Vagina (tissue), 2 donors: Measurements from ENCODE around the gene SNPH. TPM values are rescaled to one million over a fixed set of nuclear protein-coding genes. Genes with fewer than 3 reads are reported as not detected.
"Not testable (repeated sequence)": the region's sequence is repeated elsewhere in the genome, so short reads cannot be mapped to it uniquely, and the experiment has no call there.

Source experiments
- DNase-seq, 2 donors: peaks; one replicate each; pipeline ENCODE4 v3.0.0-alpha.2; 2017; ENCODE audit errors: extremely low spot score in 2 of 2
- H3K27ac ChIP-seq: fragments of 200-600 bp; sonication (generic); one replicate; pipeline ENCODE4 v1.5.1; 2019
- H3K27me3 ChIP-seq: fragments of 200-600 bp; sonication (generic); one replicate; pipeline ENCODE4 v1.5.1; 2019
- H3K36me3 ChIP-seq, 2 donors: fragments of 200-600 bp; sonication (generic); one replicate each; pipeline ENCODE4 v1.5.1; 2017 to 2019
- H3K4me1 ChIP-seq: fragments of 200-600 bp; sonication (generic); one replicate; pipeline ENCODE4 v1.5.1; 2019
- H3K4me3 ChIP-seq, 2 donors: fragments of 200-600 bp; sonication (generic); 1 replicate in 1 of 2; 2 replicates in 1 of 2; pipeline ENCODE4 v1.5.1; 2016 to 2019
- H3K9me3 ChIP-seq: fragments of 200-600 bp; sonication (generic); one replicate; pipeline ENCODE4 v1.5.1; 2019
- POLR2A ChIP-seq, 2 donors: fragments of 450-650 bp; IDR thresholded peaks; one replicate each; pipeline ENCODE4 v1.6.1; 2017; ENCODE audit warnings: antibody characterized with exemption in 2 of 2, mild to moderate bottlenecking in 2 of 2, moderate library complexity in 2 of 2
- POLR2AphosphoS5 ChIP-seq, 2 donors: sonication (generic); formaldehyde crosslinking; IDR thresholded peaks; one replicate each; pipeline ENCODE4 v1.9.0; 2017; ENCODE audit warnings: antibody characterized with exemption in 2 of 2, mild to moderate bottlenecking in 2 of 2, low read depth in 1 of 2; ENCODE audit not compliant: insufficient read depth in 1 of 2
- intact Hi-C: fragments of 100-400 bp; cut with DNase I; formaldehyde crosslinking; loops from one replicate; pipeline ENCODE4 v1.15.1; 2023
- total RNA-seq: library from RNA; depleted of rRNA; stranded (reverse); fragments of >200 nt; gene quantifications from one replicate; pipeline ENCODE4 v1.2.3, GENCODE V29; 2016
- TF ChIP-seq, protein P1 (sequence below), 3 experiments: fragments of 450-650 bp in 2 of 3; fragments of 200-600 bp in 1 of 3; sonication (generic) in 1 of 3; IDR thresholded peaks; one replicate each; pipeline ENCODE4 v1.5.1; 2017 to 2019; ENCODE audit warnings: antibody characterized with exemption in 3 of 3, mild to moderate bottlenecking in 2 of 3, moderate library complexity in 2 of 3

SNPH gene
- total RNA-seq, 1 donor from 2014 or later: 6.4 TPM

DNA sequence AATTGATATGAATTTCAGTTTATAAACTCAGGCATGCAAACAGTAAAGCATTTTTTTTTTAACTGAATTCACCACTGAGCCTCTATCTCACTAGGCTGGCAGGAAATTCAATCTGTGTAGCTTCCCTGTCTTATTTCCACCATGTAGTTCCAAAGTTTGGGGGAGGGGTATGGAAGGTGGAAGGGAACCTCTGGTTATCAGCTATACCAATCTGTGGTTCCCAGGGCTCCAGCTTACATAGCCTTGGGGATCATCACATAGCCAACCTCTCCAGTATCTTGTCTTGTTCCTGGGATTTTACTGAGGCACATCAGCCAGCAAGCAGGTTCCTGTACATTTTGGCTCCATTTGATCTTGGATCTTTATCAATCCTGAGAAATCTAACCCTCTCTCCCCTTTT, 24.6 kb upstream of the SNPH start:
- no peak for TF ChIP-seq POLR2AphosphoS5 (IDR thresholded peaks at IDR 0.05; ENCODE audit: insufficient read depth in 1 of 2, low read depth in 1 of 2)
- TF ChIP-seq, protein P1, sequence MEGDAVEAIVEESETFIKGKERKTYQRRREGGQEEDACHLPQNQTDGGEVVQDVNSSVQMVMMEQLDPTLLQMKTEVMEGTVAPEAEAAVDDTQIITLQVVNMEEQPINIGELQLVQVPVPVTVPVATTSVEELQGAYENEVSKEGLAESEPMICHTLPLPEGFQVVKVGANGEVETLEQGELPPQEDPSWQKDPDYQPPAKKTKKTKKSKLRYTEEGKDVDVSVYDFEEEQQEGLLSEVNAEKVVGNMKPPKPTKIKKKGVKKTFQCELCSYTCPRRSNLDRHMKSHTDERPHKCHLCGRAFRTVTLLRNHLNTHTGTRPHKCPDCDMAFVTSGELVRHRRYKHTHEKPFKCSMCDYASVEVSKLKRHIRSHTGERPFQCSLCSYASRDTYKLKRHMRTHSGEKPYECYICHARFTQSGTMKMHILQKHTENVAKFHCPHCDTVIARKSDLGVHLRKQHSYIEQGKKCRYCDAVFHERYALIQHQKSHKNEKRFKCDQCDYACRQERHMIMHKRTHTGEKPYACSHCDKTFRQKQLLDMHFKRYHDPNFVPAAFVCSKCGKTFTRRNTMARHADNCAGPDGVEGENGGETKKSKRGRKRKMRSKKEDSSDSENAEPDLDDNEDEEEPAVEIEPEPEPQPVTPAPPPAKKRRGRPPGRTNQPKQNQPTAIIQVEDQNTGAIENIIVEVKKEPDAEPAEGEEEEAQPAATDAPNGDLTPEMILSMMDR (IDR thresholded peaks at IDR 0.05): no peak
- no peak for TF ChIP-seq POLR2A (IDR thresholded peaks at IDR 0.05)
- Histone ChIP-seq H3K9me3 (no peaks in the 10 kb centered on the region), H3K36me3 (no peaks in the 10 kb centered on the region), H3K27ac (no peak overlapping the region), H3K4me3 (no peak overlapping the region), H3K4me1 (no peaks in the 10 kb centered on the region), H3K27me3 (no peaks in the 10 kb centered on the region)
- no peak for DNase-seq
- intact Hi-C loops: no loop called here

DNA sequence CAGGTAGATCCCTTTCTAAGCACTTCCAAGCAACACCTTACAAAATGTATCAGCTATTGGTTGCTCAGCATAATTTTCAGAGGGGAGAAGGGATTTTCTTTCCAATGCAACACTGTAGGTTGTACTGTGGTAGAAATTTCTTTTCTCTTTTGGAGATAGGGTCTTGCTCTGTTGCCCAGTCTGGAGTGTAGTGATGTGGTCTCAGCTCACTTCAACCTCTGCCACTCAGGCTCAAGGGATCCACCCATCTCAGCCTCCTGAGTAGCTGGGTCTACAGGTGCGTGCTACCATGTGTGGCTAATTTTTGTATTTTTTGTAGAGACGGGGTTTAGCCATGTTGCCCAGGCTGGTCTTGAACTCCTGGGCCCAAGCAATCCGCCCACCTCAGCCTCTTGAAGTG, 24.0 kb upstream of the SNPH start:
- Histone ChIP-seq H3K36me3 (no peaks in the 10 kb centered on the region), H3K9me3 (no peaks in the 10 kb centered on the region), H3K4me3 (no peak overlapping the region), H3K27me3 (no peaks in the 10 kb centered on the region), H3K4me1 (no peaks in the 10 kb centered on the region), H3K27ac (no peak overlapping the region)
- TF ChIP-seq POLR2AphosphoS5 (IDR thresholded peaks at IDR 0.05; ENCODE audit: insufficient read depth in 1 of 2, low read depth in 1 of 2): no peak
- TF ChIP-seq, protein P1 (IDR thresholded peaks at IDR 0.05): no peak
- no peak for TF ChIP-seq POLR2A (IDR thresholded peaks at IDR 0.05)
- intact Hi-C loops: no loop called here
- no peak for DNase-seq

DNA sequence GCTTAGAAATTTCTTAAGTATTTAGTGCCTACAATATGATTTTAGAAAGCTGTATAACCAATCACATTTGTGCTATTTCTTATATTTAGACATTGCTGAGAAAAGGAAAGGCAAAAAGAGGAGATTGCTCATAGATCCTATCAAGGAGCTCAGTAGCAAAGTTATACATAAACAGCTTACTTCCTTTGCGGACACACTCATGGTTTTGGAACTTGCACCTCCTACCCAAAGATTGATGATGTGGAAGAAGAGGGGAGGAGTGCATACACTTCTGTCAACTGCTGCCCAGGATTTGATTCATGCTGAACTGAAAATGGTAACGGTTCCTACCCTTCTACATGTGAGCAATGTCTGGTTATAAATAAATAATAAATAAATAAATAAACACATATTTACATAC, 23.6 kb upstream of the SNPH start:
- Histone ChIP-seq H3K36me3 (no peaks in the 10 kb centered on the region), H3K27ac (no peak overlapping the region), H3K4me1 (no peaks in the 10 kb centered on the region), H3K4me3 (no peak overlapping the region), H3K9me3 (no peaks in the 10 kb centered on the region), H3K27me3 (no peaks in the 10 kb centered on the region)
- no peak for DNase-seq
- intact Hi-C loops: no loop called here
- TF ChIP-seq POLR2A (IDR thresholded peaks at IDR 0.05) (no peak), POLR2AphosphoS5 (IDR thresholded peaks at IDR 0.05; ENCODE audit: insufficient read depth in 1 of 2, low read depth in 1 of 2) (no peak)
- TF ChIP-seq, protein P1 (IDR thresholded peaks at IDR 0.05): no peak

DNA sequence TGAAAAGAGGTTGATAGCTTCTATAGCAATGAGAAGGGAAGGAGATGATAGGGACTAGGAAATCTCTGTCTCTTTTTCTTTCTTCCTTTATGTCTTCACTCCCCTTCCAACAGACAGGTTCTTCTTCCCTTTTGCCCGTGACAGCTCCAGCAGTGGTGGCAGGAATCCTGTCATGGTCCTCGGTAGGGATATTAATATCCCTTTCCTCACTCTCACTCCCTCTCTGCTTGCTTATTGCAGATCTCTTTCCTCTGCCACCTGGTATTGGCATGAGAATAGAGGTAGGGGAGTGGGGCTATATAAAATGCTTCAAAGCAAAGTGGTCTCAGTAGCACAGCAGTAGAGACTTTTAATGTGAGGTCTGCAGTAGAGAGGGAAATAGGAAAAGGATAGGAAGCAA, 20.5 kb upstream of the SNPH start:
- H3K36me3 ChIP-seq: no peaks in the 10 kb centered on the region
- H3K27me3 ChIP-seq: no peaks in the 10 kb centered on the region
- H3K9me3 ChIP-seq: no peaks in the 10 kb centered on the region
- H3K27ac ChIP-seq: no peak overlapping the region
- intact Hi-C loops: no loop called here
- DNase-seq: no peak
- TF ChIP-seq, protein P1 (IDR thresholded peaks at IDR 0.05): no peak
- TF ChIP-seq POLR2A (IDR thresholded peaks at IDR 0.05): no peak
- no peak overlapping the region for H3K4me3 ChIP-seq
- H3K4me1 ChIP-seq: no peaks in the 10 kb centered on the region

DNA sequence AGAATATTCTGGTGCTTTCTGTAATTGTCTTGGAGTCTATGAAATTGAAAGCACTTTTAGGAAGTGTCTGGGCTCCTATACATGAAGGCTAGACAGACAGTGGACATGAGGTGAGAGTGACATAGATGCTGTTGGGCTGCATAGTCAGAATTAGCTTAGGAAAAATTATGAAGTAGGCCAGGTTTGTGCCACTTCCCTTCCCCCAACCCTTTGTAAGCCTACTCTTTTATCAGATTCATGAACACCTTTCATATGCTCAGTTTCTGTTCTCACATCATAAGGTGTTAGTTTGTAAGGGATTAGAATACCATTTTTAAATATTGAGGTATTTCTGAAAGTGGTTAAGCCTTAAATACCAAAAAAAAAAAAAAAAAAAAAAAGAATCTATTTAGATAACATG, 18.4 kb upstream of the SNPH start:
- Histone ChIP-seq H3K9me3 (no peaks in the 10 kb centered on the region), H3K27ac (no peak overlapping the region), H3K4me3 (no peak overlapping the region), H3K4me1 (no peaks in the 10 kb centered on the region), H3K27me3 (no peaks in the 10 kb centered on the region), H3K36me3 (no peaks in the 10 kb centered on the region)
- TF ChIP-seq, protein P1 (IDR thresholded peaks at IDR 0.05): no peak
- TF ChIP-seq POLR2AphosphoS5 (IDR thresholded peaks at IDR 0.05; ENCODE audit: insufficient read depth in 1 of 2, low read depth in 1 of 2): no peak
- TF ChIP-seq POLR2A (IDR thresholded peaks at IDR 0.05): no peak
- no peak for DNase-seq
- intact Hi-C loops: no loop called here

DNA sequence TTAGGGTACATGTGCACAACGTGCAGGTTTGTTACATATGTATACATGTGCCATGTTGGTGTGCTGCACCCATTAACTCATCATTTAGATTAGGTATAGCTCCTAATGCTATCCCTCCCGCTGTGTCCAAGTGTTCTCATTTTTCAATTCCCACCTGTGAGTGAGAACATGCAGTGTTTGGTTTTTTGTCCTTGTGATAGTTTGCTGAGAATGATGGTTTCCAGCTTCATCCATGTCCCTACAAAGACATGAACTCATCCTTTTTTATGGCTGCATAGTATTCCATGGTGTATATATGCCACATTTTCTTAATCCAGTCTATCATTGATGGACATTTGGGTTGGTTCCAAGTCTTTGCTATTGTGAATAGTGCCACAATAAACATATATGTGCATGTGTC, 15.8 kb upstream of the SNPH start:
- H3K36me3 ChIP-seq, H3K9me3 ChIP-seq, DNase-seq, H3K27me3 ChIP-seq, intact Hi-C loops, H3K4me3 ChIP-seq, H3K27ac ChIP-seq, H3K4me1 ChIP-seq: not testable (repeated sequence)
